ENCODE results near the gene CRAMP1. TPM values are rescaled to one million over a fixed set of nuclear protein-coding genes. Genes with fewer than 3 reads are reported as not detected.
A peak's percentile ranks its signal among the peaks of the same experiment; 100 is the strongest.

CRAMP1 gene
- total RNA-seq, 2 donors from 2014 or later = 12.0 to 20.6 TPM

DNA sequence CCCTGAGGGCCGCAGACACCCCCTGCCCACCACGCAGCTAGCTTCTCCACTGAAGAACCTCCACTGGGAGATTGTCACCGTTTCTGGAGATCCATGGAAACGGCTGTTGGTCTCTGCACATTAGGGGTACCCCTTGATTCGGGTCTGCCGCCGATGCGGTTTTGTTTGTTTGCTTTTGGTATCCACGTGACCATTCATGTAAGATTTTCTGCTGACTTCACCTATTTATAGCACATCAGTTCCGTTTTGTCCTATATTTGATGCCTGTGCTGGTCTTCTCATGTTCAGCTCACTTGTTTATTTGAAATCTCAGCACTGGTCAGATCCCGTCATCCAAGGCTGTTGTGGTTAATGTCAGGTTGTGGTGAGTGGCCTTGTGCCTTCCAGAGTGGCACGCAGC, 21.1 kb downstream of the CRAMP1 start:
- Mint-ChIP-seq H3K4me1 (peaks cover 13% of the 10 kb centered on the region), H3K27ac (no peak overlapping the region), H3K27me3 (no peaks in the 10 kb centered on the region), H3K9me3 (no peaks in the 10 kb centered on the region), H3K4me3 (no peak overlapping the region), H3K36me3 (ENCODE audit: low read depth) (peaks cover 65% of the 10 kb centered on the region)
- ATAC-seq (replicated peaks) = no peak

DNA sequence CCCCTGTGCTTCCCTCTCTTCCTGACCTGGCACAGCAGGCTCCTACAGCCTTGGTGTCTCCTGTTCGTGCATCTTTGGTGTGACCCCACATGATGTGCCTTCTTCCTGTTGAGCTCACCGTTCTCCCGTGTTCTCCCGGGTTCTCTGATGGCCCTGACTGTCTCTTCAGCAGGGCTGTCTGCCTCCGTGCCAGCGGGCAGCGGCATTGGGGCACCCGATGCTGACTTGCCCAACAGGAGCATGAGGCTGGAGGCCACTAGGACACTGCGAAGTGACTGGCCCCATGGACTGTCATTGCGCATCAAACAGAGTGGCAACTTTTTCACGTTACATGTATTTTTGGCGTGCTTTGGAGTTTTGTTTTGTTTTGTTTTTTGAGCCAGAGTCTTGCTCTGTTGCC, 22.4 kb downstream of the CRAMP1 start:
- no peak overlapping the region for H3K4me3 Mint-ChIP-seq
- H3K36me3 Mint-ChIP-seq (ENCODE audit: low read depth) = peaks cover 68% of the 10 kb centered on the region
- H3K27ac Mint-ChIP-seq = no peak overlapping the region
- ATAC-seq (replicated peaks) = no peak
- no peaks in the 10 kb centered on the region for H3K27me3 Mint-ChIP-seq
- H3K9me3 Mint-ChIP-seq = no peaks in the 10 kb centered on the region
- H3K4me1 Mint-ChIP-seq = peaks cover 9% of the 10 kb centered on the region

DNA sequence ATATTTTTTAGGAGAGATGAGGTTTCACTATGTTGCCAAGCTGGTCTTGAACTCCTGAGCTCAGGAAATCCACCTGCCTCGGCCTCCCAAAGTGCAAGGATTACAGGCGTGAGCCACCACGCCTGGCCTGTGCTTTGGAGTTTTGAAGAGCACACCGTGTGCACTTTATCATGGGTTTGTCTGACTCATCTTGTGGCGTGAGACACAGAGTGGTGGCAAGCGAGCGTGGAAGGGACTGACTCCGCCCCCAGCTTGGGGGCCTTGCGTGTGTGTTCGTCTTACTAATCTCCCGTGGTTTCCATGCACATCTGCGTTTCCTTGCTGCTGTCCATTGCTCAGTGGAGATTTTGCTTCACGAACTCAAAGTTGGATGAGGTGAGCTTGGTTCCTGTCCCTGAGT, 22.9 kb downstream of the CRAMP1 start:
- peak overlapping the region; percentile 25 for H3K27ac Mint-ChIP-seq
- H3K4me1 Mint-ChIP-seq = peaks cover 9% of the 10 kb centered on the region
- H3K9me3 Mint-ChIP-seq = no peaks in the 10 kb centered on the region
- H3K27me3 Mint-ChIP-seq = no peaks in the 10 kb centered on the region
- H3K4me3 Mint-ChIP-seq = no peak overlapping the region
- peak; percentile 88 for ATAC-seq (replicated peaks)
- peaks cover 68% of the 10 kb centered on the region for H3K36me3 Mint-ChIP-seq (ENCODE audit: low read depth)

DNA sequence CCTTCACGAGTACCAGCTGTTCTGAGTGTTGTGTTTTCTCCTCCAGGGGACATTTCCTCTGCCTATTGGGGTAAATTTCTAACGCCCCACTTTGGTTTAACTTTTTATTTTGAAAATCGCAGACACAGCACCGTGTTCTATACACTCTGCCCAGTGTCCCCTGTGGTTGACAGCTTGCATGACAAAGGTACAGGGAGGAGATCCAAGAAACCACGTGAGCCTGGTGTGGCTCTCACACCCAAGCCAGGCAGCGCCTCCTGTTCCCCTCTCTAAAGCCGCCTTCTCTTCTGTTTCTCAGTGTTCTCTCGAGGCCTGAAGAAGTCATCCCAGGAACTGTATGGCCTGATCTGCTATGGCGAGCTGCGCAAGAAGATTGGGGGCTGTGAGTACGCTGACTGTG, 25.4 kb downstream of the CRAMP1 start:
- H3K27ac Mint-ChIP-seq = no peak overlapping the region
- H3K4me1 Mint-ChIP-seq = peaks cover 4% of the 10 kb centered on the region
- H3K27me3 Mint-ChIP-seq = no peaks in the 10 kb centered on the region
- H3K36me3 Mint-ChIP-seq (ENCODE audit: low read depth) = peaks cover 77% of the 10 kb centered on the region
- ATAC-seq (replicated peaks) = no peak
- no peaks in the 10 kb centered on the region for H3K9me3 Mint-ChIP-seq
- no peak overlapping the region for H3K4me3 Mint-ChIP-seq

DNA sequence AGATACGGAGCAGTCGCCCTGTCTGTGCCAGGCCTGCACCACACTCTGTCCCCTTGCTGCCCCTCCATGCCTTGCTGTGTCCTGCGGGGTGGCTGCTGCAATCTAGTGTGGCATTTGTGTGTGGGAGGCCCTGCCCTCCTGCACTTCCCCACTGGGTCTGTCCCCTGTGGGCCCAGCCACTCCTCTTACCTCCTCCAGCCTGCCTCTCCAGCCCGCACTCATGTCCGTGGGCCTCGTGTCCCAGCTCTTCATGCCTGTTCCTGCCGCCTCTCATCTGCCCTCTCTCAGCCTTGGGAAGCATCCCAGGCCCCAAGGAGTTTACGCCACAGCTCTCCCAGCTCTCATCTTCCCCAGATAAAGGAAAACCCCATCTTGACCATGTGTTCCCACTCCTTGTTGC, 26.6 kb downstream of the CRAMP1 start:
- no peak overlapping the region for H3K27ac Mint-ChIP-seq
- H3K36me3 Mint-ChIP-seq (ENCODE audit: low read depth) = peaks cover 77% of the 10 kb centered on the region
- H3K9me3 Mint-ChIP-seq = no peaks in the 10 kb centered on the region
- no peaks in the 10 kb centered on the region for H3K27me3 Mint-ChIP-seq
- no peak for ATAC-seq (replicated peaks)
- H3K4me3 Mint-ChIP-seq = no peak overlapping the region
- peaks cover 4% of the 10 kb centered on the region for H3K4me1 Mint-ChIP-seq

DNA sequence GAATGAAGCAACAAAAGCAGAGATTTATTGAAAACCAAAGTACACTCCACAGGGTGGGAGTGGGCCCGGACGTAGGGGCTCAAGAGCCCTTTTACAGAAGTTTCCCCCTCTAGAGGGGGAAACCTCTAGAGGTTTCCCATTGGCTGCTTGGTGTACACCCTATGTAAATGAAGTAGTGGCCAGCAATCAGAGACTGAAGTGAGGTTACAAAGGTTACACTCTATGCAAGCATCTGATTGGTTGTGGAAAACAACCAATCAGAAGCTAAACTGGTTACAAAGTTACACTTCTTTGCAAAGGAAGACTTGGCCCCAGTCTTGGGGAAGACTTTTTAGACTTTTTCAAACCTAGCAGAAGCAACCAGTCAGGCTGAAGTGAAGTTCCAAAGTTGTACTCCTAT, 27.1 kb downstream of the CRAMP1 start:
- Mint-ChIP-seq H3K4me3 (no peak overlapping the region), H3K9me3 (no peaks in the 10 kb centered on the region), H3K36me3 (ENCODE audit: low read depth) (peaks cover 77% of the 10 kb centered on the region), H3K4me1 (peaks cover 7% of the 10 kb centered on the region), H3K27ac (no peak overlapping the region), H3K27me3 (no peaks in the 10 kb centered on the region)
- ATAC-seq (replicated peaks) = no peak

DNA sequence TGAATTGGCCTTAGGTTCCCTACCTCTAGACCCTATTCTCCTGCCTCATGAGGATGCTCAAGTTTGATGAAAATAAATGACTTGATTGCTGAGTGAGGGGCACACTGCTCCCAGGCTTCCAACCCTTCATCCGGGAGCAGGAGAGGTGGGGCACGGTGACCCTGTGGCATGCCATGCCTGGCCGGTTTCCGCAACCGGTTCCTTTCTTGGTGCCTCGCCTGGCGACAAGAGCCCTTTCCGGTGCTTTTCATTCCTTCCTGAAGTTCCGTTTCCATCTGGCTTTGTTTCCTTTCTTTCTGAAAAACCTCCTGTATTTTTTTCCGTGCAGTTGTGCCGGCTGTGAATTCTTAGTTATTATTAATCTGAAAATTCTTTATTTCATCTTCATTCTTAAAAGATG, 27.7 kb downstream of the CRAMP1 start:
- H3K27ac Mint-ChIP-seq = peak overlapping the region; percentile 55
- ATAC-seq (replicated peaks) = no peak
- H3K9me3 Mint-ChIP-seq = no peaks in the 10 kb centered on the region

DNA sequence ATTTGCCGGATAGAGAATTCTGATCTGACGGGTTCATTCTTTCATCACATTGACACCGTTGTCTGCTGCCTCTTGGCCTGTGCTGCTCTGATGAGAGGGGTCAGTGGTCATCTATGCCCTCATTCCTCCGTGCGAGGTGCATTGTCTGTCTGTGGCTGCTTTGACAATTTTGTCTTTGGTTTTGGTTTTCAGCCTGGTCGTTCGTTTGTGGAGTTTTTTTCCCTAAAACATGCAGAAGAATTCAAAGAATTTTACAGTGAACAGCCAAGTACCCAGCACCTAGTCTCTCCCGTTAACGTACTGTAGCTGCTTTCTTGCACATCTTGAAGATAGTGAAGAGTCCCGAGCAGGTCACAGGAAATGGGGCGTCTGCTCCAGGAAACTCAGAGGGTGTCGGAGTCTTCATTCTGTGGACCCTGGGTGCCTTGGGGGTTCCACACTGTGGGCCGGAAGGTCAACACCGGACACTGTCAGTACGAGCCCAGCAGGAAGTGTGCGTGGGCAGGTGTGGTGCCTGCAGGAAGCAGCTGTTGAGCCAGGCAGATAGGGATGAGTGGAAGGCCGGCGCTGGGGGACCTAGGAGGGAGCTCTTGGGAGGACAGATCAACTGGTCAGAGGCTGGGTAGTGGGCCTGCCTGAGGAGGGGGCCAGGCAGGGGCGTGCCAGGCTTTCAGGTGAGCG, 28.2 kb downstream of the CRAMP1 start:
- ATAC-seq (replicated peaks) = no peak
- H3K27me3 Mint-ChIP-seq = no peaks in the 10 kb centered on the region
- peaks cover 7% of the 10 kb centered on the region for H3K4me1 Mint-ChIP-seq
- H3K9me3 Mint-ChIP-seq = no peaks in the 10 kb centered on the region
- peaks cover 78% of the 10 kb centered on the region for H3K36me3 Mint-ChIP-seq (ENCODE audit: low read depth)
- H3K27ac Mint-ChIP-seq = peak overlapping the region; percentile 55
- no peak overlapping the region for H3K4me3 Mint-ChIP-seq

More for the DNA sequence above, 27.7 kb downstream of the CRAMP1 start:
- peaks cover 77% of the 10 kb centered on the region for H3K36me3 Mint-ChIP-seq (ENCODE audit: low read depth)
- H3K27me3 Mint-ChIP-seq = no peaks in the 10 kb centered on the region
- H3K4me1 Mint-ChIP-seq = peaks cover 5% of the 10 kb centered on the region
- H3K4me3 Mint-ChIP-seq = no peak overlapping the region

DNA sequence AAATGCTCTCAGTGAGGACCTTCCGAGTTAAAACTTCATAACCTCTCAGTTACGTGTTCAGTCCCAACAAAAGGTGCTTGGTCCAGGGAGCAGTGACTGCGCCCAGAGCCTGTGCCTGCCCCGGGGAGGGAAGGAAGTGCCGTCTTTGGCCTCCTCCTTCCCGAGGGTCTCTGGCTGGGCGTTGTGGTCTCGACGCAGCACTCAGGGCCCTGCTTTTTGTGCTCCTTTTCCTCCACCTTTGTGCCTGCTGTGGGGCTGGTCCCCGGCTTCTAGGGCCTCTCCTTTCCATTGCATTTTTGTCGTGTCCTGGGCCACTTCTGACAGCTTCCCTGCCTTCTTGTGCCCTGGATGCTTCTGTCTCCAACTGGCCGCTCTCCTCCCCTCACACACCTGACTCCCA, 29.1 kb downstream of the CRAMP1 start:
- Mint-ChIP-seq H3K36me3 (ENCODE audit: low read depth) (peaks cover 75% of the 10 kb centered on the region), H3K27me3 (no peaks in the 10 kb centered on the region), H3K4me3 (no peak overlapping the region), H3K9me3 (no peaks in the 10 kb centered on the region), H3K27ac (no peak overlapping the region), H3K4me1 (peaks cover 15% of the 10 kb centered on the region)
- ATAC-seq (replicated peaks) = no peak

DNA sequence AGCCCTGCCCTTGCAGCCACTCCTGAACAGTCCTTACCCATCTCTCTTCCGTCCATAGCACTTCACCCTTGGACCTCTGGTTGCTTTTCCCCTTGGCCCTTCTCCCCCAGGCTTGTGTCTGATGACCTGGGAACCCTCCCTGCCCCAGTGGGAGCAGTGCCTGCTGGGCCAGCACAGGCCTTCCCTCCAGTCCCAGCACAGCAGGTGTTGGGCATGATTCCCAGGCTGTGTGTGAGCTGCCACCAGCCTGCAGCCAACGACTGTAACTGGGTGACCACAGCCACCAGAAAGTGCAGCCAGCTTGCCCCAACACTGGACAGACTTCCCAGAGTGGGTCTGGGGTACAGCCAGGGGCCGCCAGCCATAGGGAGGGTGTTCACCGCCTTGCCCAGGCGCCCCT, 30.0 kb downstream of the CRAMP1 start:
- Mint-ChIP-seq H3K9me3 (no peaks in the 10 kb centered on the region), H3K27ac (peak overlapping the region; percentile 63), H3K27me3 (no peaks in the 10 kb centered on the region), H3K4me3 (no peak overlapping the region), H3K36me3 (ENCODE audit: low read depth) (peaks cover 81% of the 10 kb centered on the region), H3K4me1 (peaks cover 21% of the 10 kb centered on the region)
- no peak for ATAC-seq (replicated peaks)

DNA sequence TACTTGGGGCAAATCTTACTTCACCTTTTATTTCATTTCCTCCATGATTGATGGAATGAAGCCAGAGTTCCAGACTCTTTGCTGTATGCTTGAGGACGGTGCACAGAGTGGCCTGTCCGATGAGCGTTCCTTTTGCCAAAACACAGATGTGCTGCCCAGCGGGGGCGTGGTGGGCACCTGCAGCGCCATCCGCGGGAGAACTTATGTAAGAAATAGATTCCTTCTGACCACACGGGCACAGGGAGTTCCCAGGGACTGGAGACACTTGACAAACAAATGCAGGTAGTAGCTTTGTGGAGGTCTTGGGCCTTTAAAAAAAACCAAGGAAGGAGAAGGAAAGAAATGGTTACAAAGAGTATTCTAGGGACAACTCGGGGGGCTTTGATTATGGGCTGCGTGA, 30.6 kb downstream of the CRAMP1 start:
- Mint-ChIP-seq H3K27ac (peak overlapping the region; percentile 66), H3K27me3 (no peaks in the 10 kb centered on the region), H3K9me3 (no peaks in the 10 kb centered on the region), H3K4me3 (no peak overlapping the region), H3K4me1 (peaks cover 21% of the 10 kb centered on the region), H3K36me3 (ENCODE audit: low read depth) (peaks cover 82% of the 10 kb centered on the region)
- ATAC-seq (replicated peaks) = no peak

DNA sequence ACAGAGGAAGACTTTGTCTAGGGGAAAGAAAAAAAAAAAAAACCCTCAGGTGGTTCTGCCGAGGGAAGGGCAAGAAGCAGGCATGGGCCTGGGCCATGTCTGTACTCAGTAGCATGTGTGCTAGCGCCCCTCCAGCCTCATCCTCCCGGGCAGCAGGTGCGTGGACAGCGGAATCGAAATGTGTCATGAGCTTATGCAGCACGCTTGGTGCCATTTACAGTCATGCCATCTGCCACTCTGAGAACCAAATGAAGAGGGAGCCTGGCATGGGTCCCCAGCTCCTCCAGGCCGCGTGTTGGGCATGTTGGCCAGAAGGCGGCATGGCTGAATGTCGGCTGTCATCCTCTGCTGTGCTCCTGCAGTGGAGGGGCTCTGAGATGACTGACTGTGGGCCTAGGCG, 31.4 kb downstream of the CRAMP1 start:
- H3K4me1 Mint-ChIP-seq = peaks cover 21% of the 10 kb centered on the region
- ATAC-seq (replicated peaks) = no peak
- no peaks in the 10 kb centered on the region for H3K27me3 Mint-ChIP-seq
- H3K4me3 Mint-ChIP-seq = no peak overlapping the region
- no peaks in the 10 kb centered on the region for H3K9me3 Mint-ChIP-seq
- peaks cover 81% of the 10 kb centered on the region for H3K36me3 Mint-ChIP-seq (ENCODE audit: low read depth)
- H3K27ac Mint-ChIP-seq = no peak overlapping the region

DNA sequence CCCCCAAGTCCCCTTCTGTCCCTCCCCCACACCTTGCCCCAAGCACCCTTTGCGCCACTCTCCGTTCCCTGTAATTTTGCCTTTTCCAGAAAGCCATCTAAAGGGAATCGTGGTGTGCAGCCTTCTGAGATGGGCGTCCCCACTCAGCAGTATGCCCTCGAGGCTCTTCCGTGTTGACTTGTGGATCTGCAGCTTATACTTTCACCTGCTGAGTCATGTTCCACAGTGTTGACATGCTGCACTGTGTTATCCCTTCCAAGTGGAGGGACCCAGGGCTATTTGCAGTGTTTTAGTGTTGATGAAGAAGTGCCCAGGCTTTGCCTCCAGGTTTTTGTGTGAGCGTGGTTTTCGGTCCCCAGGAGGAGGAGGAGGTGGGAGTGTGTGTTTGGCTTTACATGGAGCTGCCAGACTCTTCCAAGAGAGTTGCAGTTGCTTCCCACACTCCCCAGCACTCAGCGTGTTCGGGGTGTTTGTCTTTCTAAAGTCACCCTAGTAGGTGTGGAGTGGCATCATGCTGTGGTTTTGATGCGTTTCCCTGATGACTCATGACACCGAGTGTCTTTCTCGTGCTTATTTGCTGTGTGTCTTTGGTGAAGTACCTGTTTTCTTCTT, 33.9 kb downstream of the CRAMP1 start:
- ATAC-seq (replicated peaks) = peak; percentile 94
- no peaks in the 10 kb centered on the region for H3K9me3 Mint-ChIP-seq
- H3K27ac Mint-ChIP-seq = peak overlapping the region; percentile 61
- H3K27me3 Mint-ChIP-seq = no peaks in the 10 kb centered on the region
- H3K4me1 Mint-ChIP-seq = peaks cover 24% of the 10 kb centered on the region
- H3K36me3 Mint-ChIP-seq (ENCODE audit: low read depth) = peaks cover 63% of the 10 kb centered on the region
- H3K4me3 Mint-ChIP-seq = peak overlapping the region; percentile 5

DNA sequence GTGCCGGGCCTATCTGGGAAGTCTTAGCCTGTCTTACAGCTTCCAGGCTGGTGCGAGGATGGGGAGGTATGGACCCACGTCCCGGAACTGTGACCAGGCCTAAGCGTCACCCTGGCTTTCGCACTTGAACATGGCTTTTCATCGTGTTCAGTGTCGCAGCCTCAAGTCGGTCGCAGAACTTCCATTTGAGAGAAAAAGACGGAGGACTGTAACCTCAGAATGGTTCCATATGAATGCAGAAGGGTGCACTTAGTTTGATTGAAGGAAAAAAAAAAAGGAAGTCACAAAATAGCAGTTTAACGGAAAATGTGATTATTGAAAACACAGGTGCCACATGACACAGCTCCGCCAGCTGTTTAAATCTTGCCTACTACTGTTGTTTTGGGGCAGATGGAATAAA, 35.7 kb downstream of the CRAMP1 start:
- Mint-ChIP-seq H3K36me3 (ENCODE audit: low read depth) (peaks cover 64% of the 10 kb centered on the region), H3K27ac (no peak overlapping the region)

DNA sequence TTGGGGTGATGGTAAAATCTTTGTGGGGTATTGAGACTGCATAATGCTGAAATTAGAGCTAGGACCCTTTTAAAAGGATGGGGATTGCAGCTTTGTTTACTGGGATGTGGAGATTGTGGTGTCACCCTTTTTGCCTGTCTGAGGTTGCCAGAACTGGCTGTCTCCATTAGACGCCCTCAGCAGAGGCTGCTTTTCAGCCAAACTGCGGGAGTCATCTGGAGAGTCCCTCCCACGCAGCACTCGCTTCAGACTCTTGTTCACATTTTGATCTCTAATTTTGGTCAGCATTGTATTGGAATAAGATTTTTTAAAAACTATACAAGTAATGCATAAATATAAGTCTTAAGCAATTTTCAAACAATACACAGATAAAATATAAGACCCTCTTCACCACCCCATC, 38.0 kb downstream of the CRAMP1 start:
- H3K4me1 Mint-ChIP-seq = peaks cover 26% of the 10 kb centered on the region
- ATAC-seq (replicated peaks) = no peak
- H3K27me3 Mint-ChIP-seq = no peaks in the 10 kb centered on the region
- H3K9me3 Mint-ChIP-seq = no peaks in the 10 kb centered on the region
- H3K27ac Mint-ChIP-seq = no peak overlapping the region
- H3K36me3 Mint-ChIP-seq (ENCODE audit: low read depth) = peaks cover 63% of the 10 kb centered on the region
- H3K4me3 Mint-ChIP-seq = no peak overlapping the region

More for the DNA sequence above, 35.7 kb downstream of the CRAMP1 start:
- Mint-ChIP-seq H3K4me3 (no peak overlapping the region), H3K27me3 (no peaks in the 10 kb centered on the region), H3K9me3 (no peaks in the 10 kb centered on the region), H3K4me1 (peaks cover 31% of the 10 kb centered on the region)
- no peak for ATAC-seq (replicated peaks)
